LNCAP (cell line): ENCODE measurements around the gene PLA2G1B.

Source experiments
- TF ChIP-seq, protein P1 (sequence below): fragments of 450-650 bp; IDR thresholded peaks from 2 replicates; pipeline ENCODE4 v1.5.1; 2017; ENCODE audit warnings: mild to moderate bottlenecking

The PLA2G1B gene

DNA sequence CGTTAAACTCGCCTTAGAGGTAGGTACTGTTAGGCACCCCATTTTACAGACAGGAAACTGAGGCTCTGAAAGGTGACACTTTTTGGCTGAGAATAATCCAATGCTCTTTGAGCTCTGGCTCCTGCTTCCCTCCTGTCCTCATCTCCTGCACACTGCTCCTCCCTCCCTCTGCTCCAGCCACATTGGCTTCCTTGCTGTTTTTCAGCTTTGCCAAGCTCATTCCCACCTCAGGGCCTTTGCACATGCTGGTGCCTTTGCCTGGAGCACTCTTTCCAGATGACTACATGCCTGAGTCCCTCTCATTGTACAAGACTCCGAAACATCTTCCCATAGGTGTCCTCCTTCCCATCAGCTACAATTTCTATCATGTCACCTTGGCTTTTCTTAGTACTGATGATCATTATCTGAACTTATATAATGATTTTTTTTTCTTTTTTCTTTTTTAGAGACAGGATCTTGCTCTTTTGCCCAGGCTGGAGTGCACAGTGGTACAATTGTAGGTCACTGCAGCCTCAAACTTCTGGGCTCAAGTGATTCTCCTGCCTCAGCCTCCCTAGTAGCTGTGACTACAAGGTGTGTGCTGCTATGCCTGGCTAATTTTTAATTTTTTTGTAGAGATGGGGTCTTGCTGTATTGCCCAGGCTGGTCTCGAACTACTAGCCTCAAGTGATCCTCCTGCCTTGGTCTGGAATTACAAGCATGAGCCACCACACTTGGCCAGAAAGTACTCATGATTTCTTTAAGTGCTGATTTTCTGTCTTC is 26.2 kb upstream of the PLA2G1B start:
- TF ChIP-seq, protein P1, sequence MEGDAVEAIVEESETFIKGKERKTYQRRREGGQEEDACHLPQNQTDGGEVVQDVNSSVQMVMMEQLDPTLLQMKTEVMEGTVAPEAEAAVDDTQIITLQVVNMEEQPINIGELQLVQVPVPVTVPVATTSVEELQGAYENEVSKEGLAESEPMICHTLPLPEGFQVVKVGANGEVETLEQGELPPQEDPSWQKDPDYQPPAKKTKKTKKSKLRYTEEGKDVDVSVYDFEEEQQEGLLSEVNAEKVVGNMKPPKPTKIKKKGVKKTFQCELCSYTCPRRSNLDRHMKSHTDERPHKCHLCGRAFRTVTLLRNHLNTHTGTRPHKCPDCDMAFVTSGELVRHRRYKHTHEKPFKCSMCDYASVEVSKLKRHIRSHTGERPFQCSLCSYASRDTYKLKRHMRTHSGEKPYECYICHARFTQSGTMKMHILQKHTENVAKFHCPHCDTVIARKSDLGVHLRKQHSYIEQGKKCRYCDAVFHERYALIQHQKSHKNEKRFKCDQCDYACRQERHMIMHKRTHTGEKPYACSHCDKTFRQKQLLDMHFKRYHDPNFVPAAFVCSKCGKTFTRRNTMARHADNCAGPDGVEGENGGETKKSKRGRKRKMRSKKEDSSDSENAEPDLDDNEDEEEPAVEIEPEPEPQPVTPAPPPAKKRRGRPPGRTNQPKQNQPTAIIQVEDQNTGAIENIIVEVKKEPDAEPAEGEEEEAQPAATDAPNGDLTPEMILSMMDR: no peak

- TF ChIP-seq, protein P1: no peak
Observed at GRCh38 chr12:120353136-120353535, 25.6 kb upstream of the PLA2G1B start.

DNA sequence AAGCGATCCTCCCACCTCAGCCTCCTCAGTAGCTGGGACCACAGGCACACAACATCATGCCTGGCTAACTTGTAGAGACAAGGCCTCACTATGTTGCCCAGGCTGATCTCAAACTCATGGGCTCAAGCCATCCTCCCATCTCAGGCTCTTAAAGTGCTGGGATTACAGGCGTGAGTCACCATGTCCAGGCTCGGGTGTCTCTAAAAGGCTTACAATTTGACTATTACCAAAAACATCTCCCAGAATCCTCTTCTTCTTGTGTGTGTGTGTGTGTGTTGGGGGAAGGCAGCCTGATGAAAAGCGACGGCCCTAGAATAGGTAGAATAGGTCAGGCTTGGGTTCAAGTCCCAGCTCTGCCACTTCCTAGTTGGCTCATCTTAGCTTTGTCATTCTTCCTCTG is 24.5 kb upstream of the PLA2G1B start:
- TF ChIP-seq, protein P1: no peak

DNA sequence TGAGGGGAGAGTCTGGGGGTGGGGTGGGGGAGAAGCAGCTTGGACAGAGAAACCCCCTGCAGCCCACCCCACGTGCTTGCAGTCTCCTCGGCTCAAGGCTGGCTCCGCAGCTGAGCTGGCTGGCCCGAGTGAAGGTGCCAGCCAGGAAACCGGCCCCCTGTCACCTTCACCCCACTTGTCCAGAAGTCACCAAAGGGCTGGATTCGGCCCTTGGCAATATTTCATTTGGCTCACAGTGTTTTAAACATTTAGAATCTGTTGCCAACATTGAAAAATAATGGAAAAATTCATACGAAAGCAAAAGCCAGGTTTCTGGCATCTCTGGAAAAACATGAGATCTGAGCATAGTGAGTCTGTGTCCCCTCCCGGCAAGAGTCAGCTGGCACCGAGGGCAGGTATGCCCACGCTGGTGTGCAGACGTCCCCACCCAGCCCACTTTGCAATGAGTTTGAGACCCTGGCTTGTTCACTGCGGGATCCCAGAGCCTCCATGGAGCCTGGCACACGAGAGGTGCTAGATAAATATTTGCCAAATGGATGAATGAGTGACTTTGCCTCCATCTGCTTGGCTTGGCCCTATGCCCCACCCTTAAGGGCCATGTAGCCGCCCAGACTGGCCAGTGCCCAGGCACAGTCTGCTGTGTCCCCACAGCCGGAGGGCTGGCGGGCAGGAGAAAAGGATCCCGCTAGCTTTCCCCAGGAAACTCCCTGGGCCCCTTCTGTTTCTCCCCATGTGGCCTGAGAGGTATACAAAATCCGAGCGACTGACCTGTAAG is 23.2 kb upstream of the PLA2G1B start:
- TF ChIP-seq, protein P1: no peak

GRCh38 chr12:120347766-120348165 is 20.2 kb upstream of the PLA2G1B start:
- TF ChIP-seq, protein P1: no peak

GRCh38 chr12:120346681-120347080 is 19.1 kb upstream of the PLA2G1B start:
- TF ChIP-seq, protein P1: no peak

DNA sequence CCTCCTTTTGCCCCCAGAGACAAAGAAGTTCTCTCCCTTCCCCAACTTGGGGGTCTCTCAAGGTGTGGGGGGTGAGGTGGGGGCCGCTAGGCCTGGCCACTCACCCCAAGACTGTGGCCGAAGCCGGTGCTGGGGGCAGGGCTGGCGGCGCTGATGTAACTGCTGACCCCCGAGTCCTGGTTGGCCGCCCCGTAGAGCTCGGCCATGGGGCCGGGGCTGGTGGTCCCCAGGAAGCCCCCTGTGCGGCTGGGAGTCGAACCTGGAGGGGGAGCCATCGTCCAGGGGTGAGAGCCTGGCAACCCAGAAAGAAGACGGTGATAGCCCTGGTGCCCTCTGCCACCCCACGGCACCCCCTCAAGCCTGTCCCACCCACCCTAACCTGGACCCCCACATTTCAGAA is 18.5 kb upstream of the PLA2G1B start:
- TF ChIP-seq, protein P1: no peak
